ENCODE results near the gene LRRC19. TPM values are rescaled to one million over a fixed set of nuclear protein-coding genes. Genes with fewer than 3 reads are reported as not detected.

LRRC19 gene
- total RNA-seq (2021; ENCODE audit: unreplicated experiment) (not detected), Bru-seq, nascent RNA (not detected), BruChase-seq, experiment 1, labeled RNA remaining after a 2-hour chase (not detected), BruChase-seq, experiment 2, labeled RNA remaining after a 6-hour chase (not detected)
- not detected for polyA plus RNA-seq (2012; ENCODE audit: insufficient read length)
- long read RNA-seq, result 0 reads

- in situ Hi-C loops (cut with HindIII; ENCODE audit: low pct_unique_long_range_greater_than_20kb, low sequenced_read_pairs) (no loop called here), intact Hi-C loops (cut with micrococcal nuclease; ENCODE audit: unreplicated experiment) (no loop called here)
- H3K9me3 ChIP-seq (ENCODE audit: control insufficient read depth, insufficient read depth, low read depth, low read length), result no peaks in the 10 kb centered on the region
- CTCF ChIA-PET, result no interaction called here
- H3K4me3 ChIP-seq (ENCODE audit: low read depth in 2 of 2, low read length in 2 of 2), result no peak within 1 kb of the TSS
- POLR2A ChIA-PET, result no interaction called here
- no peak for DNase-seq (ENCODE audit: low read depth, low spot score)
- H3K27ac ChIP-seq (ENCODE audit: low read length), result no peak within 1 kb of the TSS
- no peak for TF ChIP-seq CTCF (IDR thresholded peaks at IDR 0.05)
- no peak for TF ChIP-seq TCF7L2 (IDR thresholded peaks at IDR 0.05; ENCODE audit: low read depth, low read length)
- TF ChIP-seq POLR2AphosphoS5 (IDR thresholded peaks at IDR 0.05; ENCODE audit: low read depth, low read length), result no peak
- TF ChIP-seq SIN3A (IDR thresholded peaks at IDR 0.05; ENCODE audit: borderline replicate concordance, insufficient read depth, low read depth, low read length), result no peak
- no peak for TF ChIP-seq REST (IDR thresholded peaks at IDR 0.05; ENCODE audit: insufficient read depth in 1 of 2, low read depth in 2 of 2, low read length in 1 of 2)
- H3K27me3 ChIP-seq (ENCODE audit: control insufficient read depth, insufficient read depth, low read length), result no peaks in the 10 kb centered on the region
- no peaks in the 10 kb centered on the region for H3K36me3 ChIP-seq (ENCODE audit: control insufficient read depth, insufficient read depth, low read length)
- BruUV-seq (replicated peaks), result no TSS peak
- no peak for ATAC-seq
- no peaks in the 10 kb centered on the region for H3K4me1 ChIP-seq (ENCODE audit: control insufficient read depth, insufficient read depth, low read length)
These were observed at the start of gene LRRC19 for GRCh38 chr9:27005491-27005890. Gene LRRC19 (minus strand): TSS chr9:27005672. CDS start chr9:26999694, 5,978 bp downstream.

- H3K4me3 ChIP-seq (ENCODE audit: low read depth in 2 of 2, low read length in 2 of 2), result no peak overlapping the region
- no peaks in the 10 kb centered on the region for H3K27me3 ChIP-seq (ENCODE audit: control insufficient read depth, insufficient read depth, low read length)
- ChIA-PET POLR2A (no interaction called here), CTCF (no interaction called here)
- intact Hi-C loops (cut with micrococcal nuclease; ENCODE audit: unreplicated experiment), result no loop called here
- H3K9me3 ChIP-seq (ENCODE audit: control insufficient read depth, insufficient read depth, low read depth, low read length), result no peaks in the 10 kb centered on the region
- ATAC-seq, result no peak
- no peaks in the 10 kb centered on the region for H3K36me3 ChIP-seq (ENCODE audit: control insufficient read depth, insufficient read depth, low read length)
- H3K4me1 ChIP-seq (ENCODE audit: control insufficient read depth, insufficient read depth, low read length), result no peaks in the 10 kb centered on the region
- DNase-seq (ENCODE audit: low read depth, low spot score), result no peak
- in situ Hi-C loops (cut with HindIII; ENCODE audit: low pct_unique_long_range_greater_than_20kb, low sequenced_read_pairs), result no loop called here
- H3K27ac ChIP-seq (ENCODE audit: low read length), result no peak overlapping the region
- TF ChIP-seq REST (IDR thresholded peaks at IDR 0.05; ENCODE audit: insufficient read depth in 1 of 2, low read depth in 2 of 2, low read length in 1 of 2) (no peak), POLR2AphosphoS5 (IDR thresholded peaks at IDR 0.05; ENCODE audit: low read depth, low read length) (no peak), CTCF (IDR thresholded peaks at IDR 0.05) (no peak), TCF7L2 (IDR thresholded peaks at IDR 0.05; ENCODE audit: low read depth, low read length) (no peak), SIN3A (IDR thresholded peaks at IDR 0.05; ENCODE audit: borderline replicate concordance, insufficient read depth, low read depth, low read length) (no peak)
- no TSS peak for BruUV-seq (replicated peaks)
These were observed 49.4 kb upstream of the LRRC19 start for GRCh38 chr9:27054841-27055240.

Data from Panc1 (cell line).